MCF 10A (cell line): ENCODE results near the gene PRLR. TPM values are rescaled to one million over a fixed set of nuclear protein-coding genes. Genes with fewer than 3 reads are reported as not detected.
"Not testable (repeated sequence)": the region's sequence is repeated elsewhere in the genome, so short reads cannot be mapped to it uniquely, and the experiment has no call there.

Experiments used
- BruUV-seq: library from RNA; stranded (reverse); fragments of 400-500 nt; replicated peaks from 2 replicates; lab custom pipeline; 2021; lab: Mats Ljungman, UMichigan
- CTCF ChIA-PET: fragments of 300-600 bp; sonication (Branson Sonifier 250); formaldehyde crosslinking; extraction: SDS; loops from one replicate; lab custom pipeline; 2021; ENCODE audit warnings: antibody characterized with exemption, inconsistent platforms; lab: Yijun Ruan, JAX
- POLR2A ChIA-PET: fragments of 300-600, 350-650 bp; sonication (Branson Sonifier 250); formaldehyde crosslinking; extraction: SDS; loops from one replicate; lab custom pipeline; 2020; ENCODE audit warnings: antibody characterized with exemption, inconsistent platforms; lab: Yijun Ruan, JAX
- DNase-seq: peaks from one replicate; pipeline ENCODE4 v3.0.0-alpha.2; 2018; ENCODE audit not compliant: unreplicated experiment
- H3K27ac Mint-ChIP-seq: one replicate; pipeline ENCODE4 v1.8.0; 2022; ENCODE audit warnings: mild to moderate bottlenecking, low read depth, mixed read lengths; ENCODE audit not compliant: unreplicated experiment
- H3K27me3 Mint-ChIP-seq: one replicate; pipeline ENCODE4 v1.8.0; 2022; ENCODE audit warnings: mixed read lengths; ENCODE audit not compliant: insufficient read depth, unreplicated experiment
- H3K36me3 Mint-ChIP-seq: one replicate; pipeline ENCODE4 v1.8.0; 2022; ENCODE audit warnings: mild to moderate bottlenecking, moderate library complexity, mixed read lengths; ENCODE audit not compliant: insufficient read depth, unreplicated experiment
- H3K4me1 Mint-ChIP-seq: one replicate; pipeline ENCODE4 v1.8.0; 2022; ENCODE audit warnings: mixed read lengths; ENCODE audit not compliant: insufficient read depth, unreplicated experiment
- H3K4me3 Mint-ChIP-seq: one replicate; pipeline ENCODE4 v1.8.0; 2022; ENCODE audit warnings: mild to moderate bottlenecking, moderate library complexity, mixed read lengths; ENCODE audit not compliant: unreplicated experiment
- H3K9me3 Mint-ChIP-seq: one replicate; pipeline ENCODE4 v1.8.0; 2022; ENCODE audit warnings: mixed read lengths; ENCODE audit not compliant: unreplicated experiment
- intact Hi-C: fragments of 100-400 bp; cut with micrococcal nuclease; formaldehyde crosslinking; loops from 2 replicates; pipeline ENCODE4 v1.14.1; 2022
- total RNA-seq: library from RNA; stranded (reverse); gene quantifications from 2 replicates; pipeline ENCODE4 v1.2.3, GENCODE V29; 2022
- TF ChIP-seq, protein P1 (sequence below): fragments of 200-600 bp; IDR thresholded peaks from one replicate; pipeline ENCODE4 v1.8.0; 2022; ENCODE audit warnings: antibody characterized with exemption, mild to moderate bottlenecking; ENCODE audit not compliant: unreplicated experiment

PRLR gene
- total RNA-seq, 1 experiment from 2014 or later, result 0.16 TPM

DNA sequence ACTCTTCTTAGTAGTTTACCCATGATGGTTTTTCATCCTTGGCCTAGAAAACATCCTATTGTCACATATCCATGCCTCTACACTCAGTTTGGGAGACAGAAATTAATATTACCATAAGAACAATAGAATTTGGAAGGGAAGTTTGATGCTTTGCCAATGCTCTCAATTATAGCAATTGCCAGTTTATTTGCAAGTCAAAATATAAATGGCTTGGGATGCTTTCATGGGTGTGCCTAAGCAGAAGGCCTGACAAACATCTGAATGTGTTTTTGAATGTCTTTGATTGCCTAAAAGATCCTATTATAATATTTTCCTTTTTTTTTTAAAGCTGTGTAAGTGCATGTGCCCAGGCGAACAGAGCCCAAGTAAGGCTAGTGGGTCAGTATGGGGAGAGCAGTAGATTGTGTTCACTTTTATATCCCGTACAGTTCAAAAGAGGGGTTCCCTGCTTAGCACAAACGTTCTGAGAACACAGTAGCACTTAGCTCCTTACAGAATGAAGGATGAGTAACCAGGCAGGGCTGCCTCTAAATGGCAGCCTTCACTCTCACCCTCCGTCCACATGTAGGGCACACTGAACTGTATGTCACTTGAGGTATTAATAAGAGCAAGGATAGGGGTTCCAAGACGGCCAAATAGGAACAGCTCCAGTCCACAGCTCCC lies 126.5 kb downstream of the PRLR start:
- POLR2A ChIA-PET, result no interaction called here
- intact Hi-C loops, result no loop called here
- no peaks in the 10 kb centered on the region for H3K9me3 Mint-ChIP-seq

DNA sequence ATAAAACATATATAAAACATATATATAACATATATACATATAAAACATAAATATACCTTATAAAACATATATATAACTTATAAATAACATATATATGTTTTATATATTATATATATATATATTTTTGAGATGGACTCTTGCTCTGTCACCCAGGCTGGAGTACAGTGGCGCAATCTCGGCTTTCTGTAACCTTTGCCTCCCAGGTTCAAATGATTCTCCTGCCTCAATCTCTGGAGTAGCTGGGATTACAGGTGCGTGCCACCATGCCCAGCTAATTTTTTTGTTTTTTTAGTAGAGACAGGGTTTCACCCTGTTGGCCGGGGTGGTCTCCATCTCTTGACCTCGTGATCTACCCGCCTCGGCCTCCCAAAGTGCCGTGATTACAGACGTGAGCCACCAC lies 128.6 kb downstream of the PRLR start:
- BruUV-seq, H3K27ac Mint-ChIP-seq, H3K4me1 Mint-ChIP-seq, H3K36me3 Mint-ChIP-seq, H3K27me3 Mint-ChIP-seq, H3K4me3 Mint-ChIP-seq, POLR2A ChIA-PET, CTCF ChIA-PET, intact Hi-C loops, DNase-seq, H3K9me3 Mint-ChIP-seq: not testable (repeated sequence)

More for the DNA sequence above, 126.5 kb downstream of the PRLR start:
- H3K4me3 Mint-ChIP-seq, result no peak overlapping the region
- H3K4me1 Mint-ChIP-seq, result no peaks in the 10 kb centered on the region
- BruUV-seq, result no TSS peak
- no peaks in the 10 kb centered on the region for H3K27me3 Mint-ChIP-seq
- CTCF ChIA-PET, result interaction anchor here (0.5 to 1.0 kb wide), 3 partner anchors 183 to 823 kb away, joined by 3 to 5 read pairs (median 3); no protein-coding TSS in a partner anchor
- no peaks in the 10 kb centered on the region for H3K36me3 Mint-ChIP-seq
- no peak overlapping the region for H3K27ac Mint-ChIP-seq
- TF ChIP-seq, protein P1, sequence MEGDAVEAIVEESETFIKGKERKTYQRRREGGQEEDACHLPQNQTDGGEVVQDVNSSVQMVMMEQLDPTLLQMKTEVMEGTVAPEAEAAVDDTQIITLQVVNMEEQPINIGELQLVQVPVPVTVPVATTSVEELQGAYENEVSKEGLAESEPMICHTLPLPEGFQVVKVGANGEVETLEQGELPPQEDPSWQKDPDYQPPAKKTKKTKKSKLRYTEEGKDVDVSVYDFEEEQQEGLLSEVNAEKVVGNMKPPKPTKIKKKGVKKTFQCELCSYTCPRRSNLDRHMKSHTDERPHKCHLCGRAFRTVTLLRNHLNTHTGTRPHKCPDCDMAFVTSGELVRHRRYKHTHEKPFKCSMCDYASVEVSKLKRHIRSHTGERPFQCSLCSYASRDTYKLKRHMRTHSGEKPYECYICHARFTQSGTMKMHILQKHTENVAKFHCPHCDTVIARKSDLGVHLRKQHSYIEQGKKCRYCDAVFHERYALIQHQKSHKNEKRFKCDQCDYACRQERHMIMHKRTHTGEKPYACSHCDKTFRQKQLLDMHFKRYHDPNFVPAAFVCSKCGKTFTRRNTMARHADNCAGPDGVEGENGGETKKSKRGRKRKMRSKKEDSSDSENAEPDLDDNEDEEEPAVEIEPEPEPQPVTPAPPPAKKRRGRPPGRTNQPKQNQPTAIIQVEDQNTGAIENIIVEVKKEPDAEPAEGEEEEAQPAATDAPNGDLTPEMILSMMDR, result no peak
- no peak for DNase-seq

DNA sequence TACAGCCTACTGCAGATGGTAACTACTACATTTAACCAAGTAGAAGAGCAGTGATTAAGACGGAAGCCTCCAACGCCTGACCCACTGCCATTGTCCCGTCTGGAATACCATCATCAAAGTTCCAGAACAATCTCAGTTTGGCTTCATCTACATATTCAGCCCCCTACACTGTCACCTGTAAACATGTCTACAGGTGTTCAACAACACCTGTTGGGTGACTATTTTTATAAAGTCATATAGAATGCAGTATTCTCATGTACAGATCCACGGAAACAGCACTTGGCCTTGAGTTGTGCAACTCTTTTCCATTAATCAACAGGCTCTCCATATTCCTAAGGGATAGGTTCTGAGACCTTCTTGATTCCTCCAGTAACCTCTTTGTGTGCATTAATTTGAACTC lies 129.3 kb downstream of the PRLR start:
- H3K36me3 Mint-ChIP-seq, result no peaks in the 10 kb centered on the region
- intact Hi-C loops, result no loop called here
- no peak overlapping the region for H3K27ac Mint-ChIP-seq
- TF ChIP-seq, protein P1, result no peak
- no peaks in the 10 kb centered on the region for H3K9me3 Mint-ChIP-seq
- no peaks in the 10 kb centered on the region for H3K27me3 Mint-ChIP-seq
- no peak for DNase-seq
- CTCF ChIA-PET, result interaction anchor here (1.1 kb wide), 1 partner anchor 11 kb away, joined by 3 read pairs; no protein-coding TSS in a partner anchor
- POLR2A ChIA-PET, result no interaction called here
- BruUV-seq, result no TSS peak
- H3K4me3 Mint-ChIP-seq, result no peak overlapping the region
- H3K4me1 Mint-ChIP-seq, result no peaks in the 10 kb centered on the region

DNA sequence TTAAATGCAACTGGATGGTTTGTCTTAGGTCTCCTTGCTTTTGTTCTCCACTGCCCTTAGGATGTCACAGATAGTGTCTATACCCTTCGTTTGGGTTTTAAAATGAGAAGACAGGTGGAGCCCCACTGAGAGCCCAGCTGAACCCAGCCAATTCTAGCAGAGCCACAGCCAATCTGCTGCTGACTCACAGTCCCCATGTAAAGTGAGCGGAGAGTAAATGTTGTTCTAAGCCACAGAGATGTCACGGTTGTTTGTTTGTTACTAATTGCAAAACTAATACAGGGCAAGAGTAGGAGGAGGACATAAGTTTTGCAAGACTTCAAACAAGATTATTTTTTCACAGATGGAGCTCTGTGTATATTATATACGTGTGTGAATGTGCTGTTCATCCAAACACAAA lies 132.1 kb downstream of the PRLR start:
- ChIA-PET POLR2A (interaction anchor here (0.7 kb wide), 1 partner anchor 573 kb away, joined by 3 read pairs; no protein-coding TSS in a partner anchor), CTCF (interaction anchor here (0.8 to 4.2 kb wide), 4 partner anchors 10 to 828 kb away, joined by 3 to 22 read pairs (median 5); no protein-coding TSS in a partner anchor)
- BruUV-seq, result no TSS peak
- TF ChIP-seq, protein P1, result no peak
- Mint-ChIP-seq H3K27ac (no peak overlapping the region), H3K4me3 (no peak overlapping the region), H3K4me1 (no peaks in the 10 kb centered on the region), H3K9me3 (no peaks in the 10 kb centered on the region), H3K27me3 (no peaks in the 10 kb centered on the region), H3K36me3 (no peaks in the 10 kb centered on the region)
- peak; percentile 36 for DNase-seq
- intact Hi-C loops, result no loop called here
